ENCODE measurements around the gene OPN5. TPM values are rescaled to one million over a fixed set of nuclear protein-coding genes. Genes with fewer than 3 reads are reported as not detected.

OPN5 gene, protein sequence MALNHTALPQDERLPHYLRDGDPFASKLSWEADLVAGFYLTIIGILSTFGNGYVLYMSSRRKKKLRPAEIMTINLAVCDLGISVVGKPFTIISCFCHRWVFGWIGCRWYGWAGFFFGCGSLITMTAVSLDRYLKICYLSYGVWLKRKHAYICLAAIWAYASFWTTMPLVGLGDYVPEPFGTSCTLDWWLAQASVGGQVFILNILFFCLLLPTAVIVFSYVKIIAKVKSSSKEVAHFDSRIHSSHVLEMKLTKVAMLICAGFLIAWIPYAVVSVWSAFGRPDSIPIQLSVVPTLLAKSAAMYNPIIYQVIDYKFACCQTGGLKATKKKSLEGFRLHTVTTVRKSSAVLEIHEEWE
- total RNA-seq, result not detected in 2 replicates

DNA sequence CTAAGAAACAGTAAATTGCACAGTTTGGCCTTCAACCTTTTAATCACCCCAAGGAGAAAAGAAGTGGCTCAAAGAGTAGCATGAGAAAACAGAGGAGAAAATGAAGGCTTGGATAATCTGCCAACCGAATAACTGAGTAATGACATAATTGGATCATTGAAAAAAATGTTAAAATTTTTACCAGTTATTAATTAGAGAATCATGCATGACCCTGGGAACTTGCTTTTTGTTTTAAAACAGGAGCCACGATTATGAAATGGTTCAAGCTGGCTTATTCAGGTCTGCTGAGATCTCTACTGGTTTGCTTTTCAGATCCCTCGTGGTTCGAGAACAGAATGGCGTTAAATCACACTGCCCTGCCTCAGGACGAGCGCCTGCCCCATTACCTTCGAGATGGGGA, at the start of gene OPN5:
Gene OPN5 (plus strand): TSS at position 301 of the 400 bp plus-strand sequence. CDS start 35 bp downstream, at position 336.

Other genes with a start within 250 kb of the OPN5 start
- gene ADGRF4, start 83.5 kb upstream of the OPN5 start, total RNA-seq, result under 0.01 TPM in 1 of 2 replicates, not detected in the other

Measured in smooth muscle cell of trachea (primary cell).